GM15510 (cell line): ENCODE results near the gene ZNF791.

Experiments used
- POLR2A ChIP-seq: IDR thresholded peaks from 3 replicates; pipeline ENCODE4 v1.6.1; 2011; ENCODE audit warnings: borderline replicate concordance; ENCODE audit not compliant: insufficient read length; ENCODE audit errors: extremely low read depth

The ZNF791 gene

GRCh38 chr19:12610540-12611360 lies at the start of gene ZNF791, which contains the start of gene ZNF490:
ZNF791 (plus strand) TSS chr19:12610920; CDS start chr19:12611080, 160 bp downstream.
ZNF490 (minus strand) TSS chr19:12610813; CDS start chr19:12610680, 133 bp downstream.
- peak; percentile 93 for TF ChIP-seq POLR2A

GRCh38 chr19:12564016-12564664 lies 46.6 kb upstream of the ZNF791 start:
- no peak for TF ChIP-seq POLR2A

- no peak for TF ChIP-seq POLR2A
These were observed 42.8 kb upstream of the ZNF791 start for GRCh38 chr19:12567951-12568350.

- TF ChIP-seq POLR2A: no peak
These were observed 36.7 kb upstream of the ZNF791 start for GRCh38 chr19:12574036-12574435.

- TF ChIP-seq POLR2A: no peak
These were observed 32.1 kb upstream of the ZNF791 start for GRCh38 chr19:12578641-12579040.

- no peak for TF ChIP-seq POLR2A
These were observed 30.5 kb upstream of the ZNF791 start for GRCh38 chr19:12580180-12580694.

GRCh38 chr19:12581100-12581499 lies 29.6 kb upstream of the ZNF791 start:
- no peak for TF ChIP-seq POLR2A

- TF ChIP-seq POLR2A: no peak
These were observed 14.2 kb upstream of the ZNF791 start for GRCh38 chr19:12596485-12596884.

GRCh38 chr19:12596927-12597548 lies 13.7 kb upstream of the ZNF791 start:
- no peak for TF ChIP-seq POLR2A

GRCh38 chr19:12597594-12597993 lies 13.1 kb upstream of the ZNF791 start:
- no peak for TF ChIP-seq POLR2A

GRCh38 chr19:12603714-12604113 lies 7.0 kb upstream of the ZNF791 start:
- TF ChIP-seq POLR2A: no peak

- TF ChIP-seq POLR2A: no peak
These were observed 3.9 kb upstream of the ZNF791 start for GRCh38 chr19:12606796-12607195.

GRCh38 chr19:12607631-12608030 lies 3.1 kb upstream of the ZNF791 start:
- TF ChIP-seq POLR2A: no peak

- TF ChIP-seq POLR2A: no peak
These were observed 610 bp downstream of the ZNF791 start for GRCh38 chr19:12611361-12611699.

- TF ChIP-seq POLR2A: no peak
These were observed 6.9 kb downstream of the ZNF791 start for GRCh38 chr19:12617646-12618045.
